NK-92 (cell line): Measurements from ENCODE around the gene CDC26.
A peak's percentile ranks its signal among the peaks of the same experiment; 100 is the strongest.

Source experiments
- DNase-seq: peaks from one replicate; lab custom pipeline; 2025; ENCODE audit not compliant: unreplicated experiment; lab: John Stamatoyannopoulos, UW

The CDC26 gene

GRCh38 chr9:113275157-113276131 is at the start of gene CDC26, which contains the start of gene PRPF4:
CDC26 (minus strand) TSS chr9:113275572; CDS start chr9:113272507, 3,065 bp downstream.
PRPF4 (plus strand) TSS chr9:113275658; CDS start chr9:113275744, 86 bp downstream.
- peak; percentile 67 for DNase-seq

- DNase-seq, result no peak
Measured at GRCh38 chr9:113322671-113323070, 47.3 kb upstream of the CDC26 start.

- DNase-seq, result no peak
Measured at GRCh38 chr9:113320051-113320450, 44.7 kb upstream of the CDC26 start.

- no peak for DNase-seq
Measured at GRCh38 chr9:113319054-113319453, 43.7 kb upstream of the CDC26 start.

GRCh38 chr9:113317777-113318176 is 42.4 kb upstream of the CDC26 start:
- DNase-seq, result no peak

GRCh38 chr9:113316030-113316429 is 40.7 kb upstream of the CDC26 start:
- no peak for DNase-seq

- DNase-seq, result no peak
Measured at GRCh38 chr9:113315231-113315630, 39.9 kb upstream of the CDC26 start.

- DNase-seq, result no peak
Measured at GRCh38 chr9:113313261-113313660, 37.9 kb upstream of the CDC26 start.

- DNase-seq, result no peak
Measured at GRCh38 chr9:113311961-113312360, 36.6 kb upstream of the CDC26 start.

- no peak for DNase-seq
Measured at GRCh38 chr9:113310538-113310937, 35.2 kb upstream of the CDC26 start.

- no peak for DNase-seq
Measured at GRCh38 chr9:113309204-113309813, 33.9 kb upstream of the CDC26 start.

- no peak for DNase-seq
Measured at GRCh38 chr9:113307396-113307975, 32.1 kb upstream of the CDC26 start.

GRCh38 chr9:113306566-113306965 is 31.2 kb upstream of the CDC26 start:
- no peak for DNase-seq

GRCh38 chr9:113302792-113303418 is 27.5 kb upstream of the CDC26 start, which contains the start of gene RNF183:
RNF183 (minus strand) TSS chr9:113303376; CDS start chr9:113298184, 5,192 bp downstream.
- DNase-seq, result no peak

- DNase-seq, result no peak
Measured at GRCh38 chr9:113301548-113301947, 26.2 kb upstream of the CDC26 start.

GRCh38 chr9:113299800-113300292 is 24.5 kb upstream of the CDC26 start:
- no peak for DNase-seq

GRCh38 chr9:113298924-113299770 is 23.8 kb upstream of the CDC26 start:
- no peak for DNase-seq

- no peak for DNase-seq
Measured at GRCh38 chr9:113298311-113298710, 22.9 kb upstream of the CDC26 start.

GRCh38 chr9:113296796-113297558 is 21.6 kb upstream of the CDC26 start:
- no peak for DNase-seq
